Spleen (tissue), 11 donors: ENCODE results near the gene SLC7A8. TPM values are rescaled to one million over a fixed set of nuclear protein-coding genes. Genes with fewer than 3 reads are reported as not detected.
A peak's percentile ranks its signal among the peaks of the same experiment; 100 is the strongest.

Source experiments
- DNase-seq: peaks from one replicate; pipeline ENCODE4 v3.0.0-alpha.2; 2020
- H3K27ac ChIP-seq, 8 donors: fragments of 200-600 bp; sonication (generic) in 7 of 8; 1 replicate in 4 of 8; 2 replicates in 4 of 8; pipeline versions ENCODE4 v1.5.0 to v1.8.0; 2016 to 2021; ENCODE audit warnings: inconsistent platforms in 4 of 8, mild to moderate bottlenecking in 4 of 8, moderate library complexity in 1 of 8
- H3K27me3 ChIP-seq, 7 donors: fragments of 200-600 bp; sonication (generic) in 6 of 7; replicated peaks in 1 of 7; 1 replicate in 4 of 7; 2 replicates in 3 of 7; pipeline versions ENCODE4 v1.5.0 to v1.8.0; 2016 to 2021; ENCODE audit warnings: inconsistent platforms in 3 of 7, mild to moderate bottlenecking in 1 of 7
- H3K36me3 ChIP-seq, 6 donors: fragments of 200-600 bp; sonication (generic) in 5 of 6; 1 replicate in 4 of 6; 2 replicates in 2 of 6; pipeline versions ENCODE4 v1.5.0 to v1.8.0; 2016 to 2021; ENCODE audit warnings: inconsistent platforms in 2 of 6
- H3K4me1 ChIP-seq, 6 donors: fragments of 200-600 bp; sonication (generic) in 5 of 6; 1 replicate in 3 of 6; 2 replicates in 3 of 6; pipeline versions ENCODE4 v1.5.0 to v1.8.0; 2016 to 2021; ENCODE audit warnings: inconsistent platforms in 3 of 6
- H3K4me3 ChIP-seq, 8 donors: fragments of 200-600 bp; sonication (generic) in 7 of 8; 1 replicate in 4 of 8; 2 replicates in 4 of 8; pipeline versions ENCODE4 v1.5.0 to v1.8.0; 2016 to 2021; ENCODE audit warnings: inconsistent platforms in 4 of 8, mild to moderate bottlenecking in 4 of 8, moderate library complexity in 2 of 8
- H3K9me3 ChIP-seq, 8 donors: fragments of 200-600 bp; sonication (generic) in 7 of 8; 1 replicate in 4 of 8; 2 replicates in 4 of 8; pipeline versions ENCODE4 v1.5.0 to v1.8.0; 2016 to 2021; ENCODE audit warnings: inconsistent platforms in 4 of 8
- POLR2A ChIP-seq, 3 donors: fragments of 450-650 bp; IDR thresholded peaks; one replicate each; pipeline ENCODE4 v1.5.1; 2017; ENCODE audit warnings: antibody characterized with exemption in 3 of 3, mild to moderate bottlenecking in 1 of 3
- POLR2AphosphoS5 ChIP-seq, 3 donors: sonication (generic); formaldehyde crosslinking; IDR thresholded peaks; one replicate each; pipeline ENCODE4 v1.5.1; 2017; ENCODE audit warnings: antibody characterized with exemption in 3 of 3
- WGBS, 5 donors: extraction: QIAGEN DNeasy Blood & Tissue Kit in 3 of 5; methylation state at CpG; one replicate each; pipeline versions ENCODE4 v1.1.5 to v1.1.7; 2013 to 2018; 5-methylcytosine and 5-hydroxymethylcytosine counted together
- intact Hi-C: fragments of 100-400 bp; cut with DNase I; formaldehyde crosslinking; loops from one replicate; pipeline ENCODE4 v1.15.0; 2023; ENCODE audit warnings: low total_unique reads
- polyA plus RNA-seq, 3 donors: library from polyadenylated mRNA; stranded (reverse); fragments of 200-250 nt; gene quantifications; one replicate each; pipeline ENCODE4 v1.2.1, GENCODE V29; 2013
- total RNA-seq, 7 donors: library from RNA; depleted of rRNA in 3 of 7; stranded (reverse); fragments of >200 nt in 3 of 7; fragmentation: NEBNext Ultra II Directional in 4 of 7; extraction: Animal tissue kit (Norgen Biotek cat#: 25700) in 4 of 7; gene quantifications; one replicate each; pipeline versions ENCODE4 v1.1.0 to v1.2.1, GENCODE V29; 2016 to 2021
- TF ChIP-seq, protein P1 (sequence below), 11 experiments: fragments of 200-600 bp in 7 of 11; fragments of 450-650 bp in 4 of 11; sonication (generic) in 4 of 11; IDR thresholded peaks in 8 of 11; conservative IDR thresholded peaks in 3 of 11; 1 replicate in 7 of 11; 2 replicates in 4 of 11; pipeline versions ENCODE4 v1.4.0 to v1.8.0; 2016 to 2021; ENCODE audit warnings: antibody characterized with exemption in 11 of 11, inconsistent platforms in 4 of 11, mild to moderate bottlenecking in 1 of 11
- donor health status: healthy with polysubstance abuse.
- donor health status: DM: no; HTN: no; CAD: no; lungs with moderate emphysema.
- donor health status: DM: no; HTN: no; CAD: no.
- donor health status: Bipolar disorder and iron deficiency.
- donor health status: healthy.
- donor health status: DM: no; HTN: no; CAD: no.
- donor health status: DM: yes; HTN: yes; CAD: no.

SLC7A8 gene
- total and polyA plus RNA-seq, 10 donors: 3.5 to 106 (median 36.7) TPM

DNA sequence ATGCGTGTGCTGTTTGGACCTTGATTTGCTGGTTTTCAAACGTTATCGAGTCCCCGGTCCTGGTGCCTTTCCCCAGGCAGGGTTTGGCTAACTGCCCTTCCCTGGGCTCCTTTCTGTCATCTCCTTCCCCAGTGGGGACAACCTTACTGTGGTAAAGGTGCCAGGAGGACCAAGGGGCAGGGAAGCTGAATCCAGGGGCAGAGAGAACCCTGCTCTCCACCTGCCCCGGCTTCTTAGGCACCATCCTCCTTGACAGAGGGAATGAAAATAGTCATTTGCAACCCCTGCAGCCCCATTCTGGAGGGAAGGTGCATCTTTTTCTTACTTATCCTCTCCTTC, 69.4 kb downstream of the SLC7A8 start:
- WGBS, 5 donors: 56 to 80% (median 62%) methylated on average over 2 to 5 of the region's 5 CpGs
- Histone ChIP-seq H3K4me3 (no peak overlapping the region), H3K9me3 (no peaks in the 10 kb centered on the region), H3K36me3 (no peaks in the 10 kb centered on the region), H3K4me1 (peaks cover 0 to 73% (median 25%) of the 10 kb centered on the region in 6 donors), H3K27ac (peak overlapping the region in 3 of 8 donors; percentile 41 to 62 (median 59)), H3K27me3 (peaks cover 0 to 30% (median 0%) of the 10 kb centered on the region in 7 donors)
- TF ChIP-seq, protein P1, sequence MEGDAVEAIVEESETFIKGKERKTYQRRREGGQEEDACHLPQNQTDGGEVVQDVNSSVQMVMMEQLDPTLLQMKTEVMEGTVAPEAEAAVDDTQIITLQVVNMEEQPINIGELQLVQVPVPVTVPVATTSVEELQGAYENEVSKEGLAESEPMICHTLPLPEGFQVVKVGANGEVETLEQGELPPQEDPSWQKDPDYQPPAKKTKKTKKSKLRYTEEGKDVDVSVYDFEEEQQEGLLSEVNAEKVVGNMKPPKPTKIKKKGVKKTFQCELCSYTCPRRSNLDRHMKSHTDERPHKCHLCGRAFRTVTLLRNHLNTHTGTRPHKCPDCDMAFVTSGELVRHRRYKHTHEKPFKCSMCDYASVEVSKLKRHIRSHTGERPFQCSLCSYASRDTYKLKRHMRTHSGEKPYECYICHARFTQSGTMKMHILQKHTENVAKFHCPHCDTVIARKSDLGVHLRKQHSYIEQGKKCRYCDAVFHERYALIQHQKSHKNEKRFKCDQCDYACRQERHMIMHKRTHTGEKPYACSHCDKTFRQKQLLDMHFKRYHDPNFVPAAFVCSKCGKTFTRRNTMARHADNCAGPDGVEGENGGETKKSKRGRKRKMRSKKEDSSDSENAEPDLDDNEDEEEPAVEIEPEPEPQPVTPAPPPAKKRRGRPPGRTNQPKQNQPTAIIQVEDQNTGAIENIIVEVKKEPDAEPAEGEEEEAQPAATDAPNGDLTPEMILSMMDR (IDR thresholded peaks at IDR 0.05 in 8 of 11, conservative IDR thresholded peaks at IDR 0.05 in 3 of 11): no peak
- TF ChIP-seq POLR2A (IDR thresholded peaks at IDR 0.05): no peak
- no peak for TF ChIP-seq POLR2AphosphoS5 (IDR thresholded peaks at IDR 0.05)
- intact Hi-C loops: no loop called here
- peak; percentile 37 for DNase-seq

DNA sequence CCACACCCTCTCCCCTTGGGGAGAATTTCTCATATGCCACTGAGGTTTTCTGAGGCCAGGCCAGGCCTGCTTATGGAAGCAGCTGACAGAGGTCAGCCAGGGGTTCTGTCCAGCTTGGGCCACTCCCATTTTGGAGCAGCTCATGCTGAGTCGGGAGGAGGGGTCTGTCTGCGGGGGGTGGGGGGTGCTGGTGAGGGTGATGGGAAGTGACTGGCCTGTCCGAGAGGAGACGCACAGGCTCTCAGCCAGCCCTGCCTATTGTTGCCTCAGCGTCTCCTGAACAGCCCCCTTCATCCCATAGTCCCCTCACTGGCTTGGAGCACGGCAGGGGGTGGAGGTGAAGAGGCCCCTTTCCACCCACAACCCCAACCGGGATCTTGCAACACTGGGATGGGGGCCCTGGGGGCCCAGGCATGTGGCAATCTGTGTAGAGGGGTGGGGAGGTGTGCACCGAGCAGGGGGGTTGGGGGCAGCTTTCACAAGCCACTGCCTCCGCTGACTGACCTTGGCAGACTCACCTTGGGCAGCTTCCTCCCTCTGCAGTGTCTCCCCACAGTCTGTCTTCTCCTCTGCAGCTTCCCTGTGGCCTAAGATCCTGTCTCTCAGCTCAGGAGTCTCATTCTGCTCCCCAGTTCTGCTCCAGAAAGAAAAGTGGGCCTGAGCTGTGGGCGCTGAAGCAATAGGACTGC, 69.9 kb downstream of the SLC7A8 start:
- DNase-seq: peak; percentile 65
- intact Hi-C loops: no loop called here
- WGBS, 5 donors: 35 to 65% (median 50%) methylated on average over 5 to 10 of the region's 10 CpGs

DNA sequence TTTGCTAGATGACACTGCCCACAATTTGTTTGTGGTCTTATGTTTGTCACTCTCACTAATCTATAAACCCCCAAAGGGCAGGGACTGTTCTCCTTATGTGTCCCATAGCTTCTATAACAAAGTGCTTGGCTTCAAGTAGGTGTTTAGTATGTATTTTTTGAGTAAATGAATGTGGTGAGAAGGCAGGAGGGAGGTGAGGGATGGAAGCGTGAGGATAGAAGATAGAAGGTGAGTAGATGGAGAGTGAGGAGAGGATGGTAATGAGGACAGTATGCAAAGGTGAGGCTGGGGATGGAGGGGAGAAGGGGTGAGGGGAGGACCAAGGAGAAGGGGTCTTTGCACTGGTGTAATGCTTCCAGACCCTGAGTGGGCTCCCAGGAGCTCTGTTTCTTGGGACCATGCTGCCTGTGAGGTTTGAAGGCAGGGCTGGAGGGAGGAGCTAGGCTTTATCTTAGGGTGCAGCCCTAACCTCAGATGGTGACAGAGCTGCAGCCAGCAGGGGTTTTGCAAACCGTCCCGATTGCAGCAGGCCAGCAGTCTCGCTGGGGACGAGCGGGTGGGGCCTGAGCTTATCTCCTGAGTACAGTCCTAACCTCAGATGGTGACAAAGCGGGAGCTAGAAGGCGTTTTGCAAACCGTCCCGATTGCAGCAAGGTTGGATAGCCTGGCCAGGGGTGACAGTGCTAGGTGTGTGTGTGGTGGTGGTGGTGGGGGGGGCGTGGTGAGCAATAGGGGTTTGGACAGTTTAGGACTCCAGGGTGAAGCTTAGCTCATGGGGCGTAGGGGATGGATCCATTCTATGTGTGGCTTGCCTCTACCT, 70.9 kb downstream of the SLC7A8 start:
- peaks cover 0 to 58% (median 14%) of the 10 kb centered on the region in 6 donors for H3K4me1 ChIP-seq
- WGBS, 5 donors: 36 to 57% (median 46%) methylated on average over 12 of the region's 12 CpGs
- intact Hi-C loops: no loop called here

More for the DNA sequence above, 69.9 kb downstream of the SLC7A8 start:
- H3K4me3 ChIP-seq: no peak overlapping the region
- H3K27ac ChIP-seq: peak overlapping the region in 3 of 8 donors; percentile 41 to 62 (median 59)
- no peaks in the 10 kb centered on the region for H3K9me3 ChIP-seq
- no peak for TF ChIP-seq POLR2A (IDR thresholded peaks at IDR 0.05)
- TF ChIP-seq POLR2AphosphoS5 (IDR thresholded peaks at IDR 0.05): no peak
- TF ChIP-seq, protein P1 (IDR thresholded peaks at IDR 0.05 in 8 of 11, conservative IDR thresholded peaks at IDR 0.05 in 3 of 11): no peak
- no peaks in the 10 kb centered on the region for H3K36me3 ChIP-seq
- H3K27me3 ChIP-seq: peaks cover 0 to 30% (median 0%) of the 10 kb centered on the region in 7 donors
- peaks cover 0 to 68% (median 20%) of the 10 kb centered on the region in 6 donors for H3K4me1 ChIP-seq

More for the DNA sequence above, 70.9 kb downstream of the SLC7A8 start:
- Histone ChIP-seq H3K27ac (peak overlapping the region in 2 of 8 donors; percentile 41 to 62), H3K4me3 (no peak overlapping the region), H3K9me3 (no peaks in the 10 kb centered on the region), H3K36me3 (no peaks in the 10 kb centered on the region), H3K27me3 (peaks cover 0 to 30% (median 0%) of the 10 kb centered on the region in 7 donors)
- TF ChIP-seq POLR2AphosphoS5 (IDR thresholded peaks at IDR 0.05) (no peak), POLR2A (IDR thresholded peaks at IDR 0.05) (no peak)
- TF ChIP-seq, protein P1 (IDR thresholded peaks at IDR 0.05 in 8 of 11, conservative IDR thresholded peaks at IDR 0.05 in 3 of 11): no peak
- DNase-seq: peak; percentile 77
